ENCODE data around the gene FAM117A.
"Not testable (repeated sequence)": the region's sequence is repeated elsewhere in the genome, so short reads cannot be mapped to it uniquely, and the experiment has no call there.

Gene FAM117A

DNA sequence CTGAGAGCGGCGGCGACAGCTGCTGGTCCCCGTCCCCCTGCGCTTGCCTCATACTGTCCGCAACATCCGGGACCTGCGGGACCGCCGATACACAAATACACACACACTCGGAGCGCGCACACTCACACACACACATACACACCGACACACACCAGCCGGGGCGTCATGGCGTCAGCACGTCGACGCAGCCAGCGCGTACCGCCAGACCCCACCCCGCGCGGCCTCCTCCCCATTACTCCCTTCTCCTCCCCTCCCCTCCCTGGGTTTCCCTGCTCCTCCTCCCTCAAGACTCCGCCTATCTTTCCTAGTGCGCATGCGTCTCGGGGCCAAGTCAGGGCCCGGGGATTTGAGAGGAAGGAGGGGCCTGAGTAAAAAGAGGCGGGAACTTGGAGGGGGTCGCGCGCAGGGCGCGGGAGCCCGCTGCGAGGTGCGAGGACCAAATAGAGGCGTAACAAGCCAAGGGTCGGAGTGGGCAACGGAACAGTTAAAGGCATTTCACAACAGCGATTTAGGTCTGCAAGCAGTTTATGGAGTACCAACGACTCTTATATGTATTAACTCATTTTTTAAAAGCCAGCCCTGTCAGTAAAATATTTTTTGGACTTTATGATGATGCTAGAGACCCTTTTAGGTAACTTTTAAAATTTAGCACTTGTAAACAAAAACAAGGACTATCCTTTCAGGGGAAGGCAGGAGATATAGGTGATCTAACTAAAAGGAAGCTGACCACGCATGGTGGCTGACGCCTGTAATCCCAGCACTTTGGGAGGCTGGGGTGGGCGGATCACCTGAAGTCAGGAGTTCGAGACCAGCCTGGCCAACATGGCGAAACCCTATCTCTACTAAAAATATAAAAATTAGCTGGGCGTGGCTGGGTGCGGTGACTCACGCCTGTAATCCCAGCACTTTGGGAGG lies 85.7 kb downstream of the FAM117A start, which contains the start of gene SPOP:
Gene SPOP (minus strand): TSS at position 165 of the 915 bp plus-strand sequence. CDS start 55,287 bp downstream, outside the sequence.
- DNase-seq (ENCODE audit: low spot score): peak; percentile 99

DNA sequence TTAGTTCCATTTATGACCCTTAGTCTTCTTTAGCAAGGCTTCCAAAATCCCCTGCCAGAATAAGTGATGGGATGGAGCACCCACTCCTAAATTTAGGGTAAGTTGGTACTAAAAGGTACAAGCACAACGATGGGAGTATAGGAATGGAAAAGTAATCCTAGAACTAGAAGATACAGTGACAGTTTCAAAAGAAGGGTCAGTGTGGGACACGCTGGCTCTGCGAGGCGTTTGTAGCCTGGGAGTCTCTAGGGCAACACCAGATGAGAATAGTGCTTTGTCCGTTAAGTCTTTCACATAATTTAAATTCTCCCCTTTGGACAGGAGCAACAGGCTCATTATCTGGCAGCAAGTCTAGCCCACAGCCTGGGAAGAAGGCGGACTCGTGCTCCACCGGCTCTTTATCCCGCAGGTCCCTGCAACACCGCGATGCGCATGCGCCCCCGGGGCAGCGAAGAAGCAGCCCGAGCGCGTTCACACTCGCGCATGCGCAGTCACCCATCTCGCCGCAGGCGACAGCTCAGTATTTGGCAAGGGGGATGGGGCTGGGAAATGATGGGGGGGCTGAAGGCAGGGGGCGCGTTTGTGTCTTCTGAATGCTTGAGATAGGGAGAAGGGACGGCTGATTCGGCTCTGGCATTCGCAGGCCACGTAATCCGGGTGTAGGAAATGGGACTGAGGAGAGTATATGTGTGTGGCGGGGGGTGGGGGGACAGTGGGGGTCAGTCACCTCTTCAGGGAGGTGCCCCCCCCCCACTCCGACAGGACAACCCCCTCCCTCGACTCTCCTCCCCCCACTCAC lies 86.6 kb downstream of the FAM117A start:
- DNase-seq (ENCODE audit: low spot score): peak; percentile 94

DNA sequence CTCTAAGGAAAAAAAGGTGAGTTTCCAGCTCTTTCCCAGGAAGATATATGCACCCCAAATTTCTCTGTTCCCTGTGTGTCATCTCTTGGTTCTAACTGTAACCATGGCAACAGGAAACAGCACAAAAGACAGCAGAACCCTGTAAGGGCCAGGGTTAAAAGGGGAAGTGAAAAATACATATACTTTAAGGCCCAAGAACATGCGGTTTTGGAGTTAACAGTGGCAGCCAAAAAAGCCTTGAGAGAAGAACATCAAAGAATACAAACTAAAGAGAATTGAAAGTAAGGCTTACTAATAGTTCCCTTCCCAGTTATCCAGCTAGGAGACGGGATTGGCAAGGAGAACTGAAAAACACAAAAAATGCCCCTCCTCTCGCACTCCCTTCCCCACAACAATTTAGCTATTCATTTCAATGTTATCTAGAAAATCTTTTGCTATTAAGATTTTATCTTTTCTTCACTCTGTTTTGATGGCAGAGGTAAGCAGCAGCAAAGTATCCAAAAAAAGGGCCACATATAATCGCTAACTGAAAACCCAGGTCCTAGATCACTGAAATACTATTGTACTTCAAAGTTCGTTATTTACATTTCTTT lies 87.6 kb downstream of the FAM117A start:
- peak; percentile 56 for DNase-seq (ENCODE audit: low spot score)

DNA sequence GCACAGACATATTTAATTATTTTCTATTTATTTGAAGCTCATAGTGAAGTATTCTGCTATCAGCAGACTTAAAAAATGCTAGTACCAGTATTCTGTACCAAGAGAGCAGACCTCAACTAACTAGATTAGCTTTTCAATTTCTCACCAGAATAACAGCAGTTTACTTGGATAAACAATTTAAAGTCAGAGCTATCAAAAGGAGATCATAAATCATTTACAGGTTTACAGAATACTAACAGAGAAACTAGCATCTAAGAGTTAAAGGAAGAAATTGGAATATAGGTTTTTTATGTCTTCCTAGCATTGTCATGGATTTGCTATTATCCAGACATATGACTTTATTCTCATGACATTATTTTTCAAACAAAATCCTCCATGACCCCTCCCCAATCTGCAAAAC lies 89.4 kb downstream of the FAM117A start:
- DNase-seq (ENCODE audit: low spot score): no peak

DNA sequence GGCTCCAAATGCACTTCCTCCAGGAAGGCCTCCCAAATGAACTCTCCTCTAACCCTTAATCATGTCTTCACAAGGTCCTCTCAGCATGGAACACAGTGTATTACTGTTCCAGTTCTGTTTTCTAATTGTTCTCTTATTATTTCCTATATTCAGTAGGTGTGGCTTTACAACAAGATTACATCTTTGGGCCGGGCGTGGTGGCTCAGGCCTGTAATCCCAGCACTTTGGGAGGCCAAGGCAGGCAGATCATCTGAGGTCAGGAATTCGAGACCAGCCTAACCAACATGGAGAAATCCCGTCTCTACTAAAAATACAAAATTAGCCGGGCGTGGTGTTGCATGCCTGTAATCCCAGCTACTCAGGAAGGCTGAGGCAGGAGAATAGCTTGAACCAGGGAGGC lies 90.3 kb downstream of the FAM117A start:
- not testable (repeated sequence) for DNase-seq (ENCODE audit: low spot score)

DNA sequence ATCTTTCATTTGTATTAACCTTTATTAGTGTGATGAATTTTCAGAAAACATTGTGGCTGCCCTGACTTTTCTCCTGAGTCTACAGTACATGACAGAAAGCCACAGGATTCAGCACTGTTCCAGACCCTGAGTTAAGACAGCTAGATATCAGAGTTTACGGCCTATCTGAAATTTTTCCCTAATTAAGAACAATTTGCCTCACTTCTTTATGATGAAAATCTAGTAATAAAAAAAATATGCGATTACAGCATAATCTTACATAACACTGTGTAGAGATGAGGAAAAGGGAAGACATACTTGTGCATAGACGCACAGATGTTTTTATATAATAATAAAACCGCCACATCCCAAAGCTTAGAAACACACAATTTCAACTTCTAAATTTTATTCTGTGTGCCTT lies 93.3 kb downstream of the FAM117A start:
- DNase-seq (ENCODE audit: low spot score): no peak

DNA sequence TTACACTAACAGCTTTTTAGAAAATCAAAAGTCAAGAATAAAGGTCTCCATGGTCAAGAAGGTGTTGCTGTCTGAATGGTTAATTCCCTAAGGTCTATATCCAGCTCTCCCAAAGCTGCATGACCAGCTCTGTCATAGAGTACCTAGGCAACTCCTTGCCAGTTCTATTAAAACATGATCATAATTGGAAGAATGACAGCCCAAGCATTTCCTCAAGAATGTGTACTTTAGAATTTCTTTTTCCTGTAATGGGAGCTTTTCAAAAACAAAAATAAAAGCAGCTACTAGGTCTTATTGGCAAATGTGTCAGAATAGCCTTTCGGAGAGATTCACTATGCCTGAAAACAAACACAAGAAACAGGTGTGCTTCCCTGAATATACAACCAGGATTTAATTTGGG lies 93.9 kb downstream of the FAM117A start:
- DNase-seq (ENCODE audit: low spot score): no peak

DNA sequence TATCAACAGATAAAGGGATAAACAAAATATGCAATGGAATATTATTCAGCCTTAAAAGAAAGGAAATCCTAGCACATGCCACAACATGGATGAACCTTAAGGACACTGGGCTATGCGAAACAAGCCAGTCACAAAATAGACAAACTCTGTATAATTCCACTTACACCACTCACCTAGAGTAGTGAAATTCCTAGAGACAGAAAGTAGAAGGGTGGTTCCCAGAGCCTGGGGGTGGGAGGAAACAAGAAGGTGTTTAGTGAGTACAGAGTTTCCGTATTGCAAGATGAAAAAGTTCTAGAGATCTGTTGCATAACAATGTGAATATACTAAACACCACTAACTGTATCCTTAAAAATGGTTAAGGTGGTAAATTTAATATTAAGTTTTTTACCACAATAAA lies 96.1 kb downstream of the FAM117A start:
- DNase-seq (ENCODE audit: low spot score): no peak

DNA sequence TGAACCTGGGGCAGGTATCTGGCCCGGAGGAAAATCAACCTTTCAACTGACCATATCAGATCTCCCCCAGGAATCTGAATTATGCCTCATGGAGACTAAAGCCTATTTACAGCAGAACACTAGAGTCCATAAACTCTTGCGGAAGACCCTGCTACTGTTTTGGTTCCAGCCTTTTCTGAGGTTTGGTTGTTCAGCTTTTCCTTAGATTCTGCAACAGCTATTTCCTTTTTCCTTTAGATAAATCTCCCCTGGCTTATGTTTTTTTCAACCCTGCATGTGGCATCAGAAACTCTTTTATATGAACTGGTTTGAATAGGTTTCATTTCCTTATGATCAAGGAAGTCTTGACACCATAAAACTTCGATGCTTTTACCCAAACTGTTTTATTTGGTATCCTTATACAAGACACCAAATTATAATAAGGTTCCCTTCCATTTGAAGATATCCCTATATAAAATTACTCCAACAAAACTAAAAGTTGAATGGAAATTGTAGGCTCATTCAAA lies 99.2 kb downstream of the FAM117A start:
- no peak for DNase-seq (ENCODE audit: low spot score)
